Stimulated activated CD4-positive, alpha-beta T cell treated with anti-CD3 and anti-CD28 coated beads, Interleukin-2, amount 100 ng/mL, for 24 hours (primary cell): ENCODE data around the gene DDAH1.

Source experiments
- DNase-seq, 2 donors: peaks; one replicate each; pipeline ENCODE4 v3.0.0-alpha.2; 2020

Gene DDAH1

DNA sequence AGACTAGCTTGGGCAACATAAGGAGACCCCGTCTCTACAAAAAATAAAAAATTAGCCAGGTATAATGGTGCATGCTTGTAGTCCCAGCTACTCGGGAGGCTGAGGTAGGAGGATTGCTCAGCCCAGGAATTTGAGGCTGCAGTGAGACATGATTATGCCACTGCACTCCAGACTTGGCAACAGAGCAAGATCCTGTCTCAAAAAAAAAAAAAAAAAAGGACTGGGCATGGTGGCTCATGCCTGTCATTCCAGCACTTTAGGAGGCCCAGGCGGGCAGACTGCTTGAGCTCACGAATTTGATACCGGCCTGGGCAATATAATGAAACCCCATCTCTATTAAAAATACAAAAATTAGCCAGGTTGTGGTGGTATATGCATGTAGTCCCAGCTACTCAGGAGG, 141.2 kb downstream of the DDAH1 start:
- no peak for DNase-seq

GRCh38 chr1:85322655-85323054, 142.3 kb downstream of the DDAH1 start:
- DNase-seq, result no peak

GRCh38 chr1:85321237-85321964, 143.6 kb downstream of the DDAH1 start:
- DNase-seq, result peak in 1 of 2 donors; percentile 22

DNA sequence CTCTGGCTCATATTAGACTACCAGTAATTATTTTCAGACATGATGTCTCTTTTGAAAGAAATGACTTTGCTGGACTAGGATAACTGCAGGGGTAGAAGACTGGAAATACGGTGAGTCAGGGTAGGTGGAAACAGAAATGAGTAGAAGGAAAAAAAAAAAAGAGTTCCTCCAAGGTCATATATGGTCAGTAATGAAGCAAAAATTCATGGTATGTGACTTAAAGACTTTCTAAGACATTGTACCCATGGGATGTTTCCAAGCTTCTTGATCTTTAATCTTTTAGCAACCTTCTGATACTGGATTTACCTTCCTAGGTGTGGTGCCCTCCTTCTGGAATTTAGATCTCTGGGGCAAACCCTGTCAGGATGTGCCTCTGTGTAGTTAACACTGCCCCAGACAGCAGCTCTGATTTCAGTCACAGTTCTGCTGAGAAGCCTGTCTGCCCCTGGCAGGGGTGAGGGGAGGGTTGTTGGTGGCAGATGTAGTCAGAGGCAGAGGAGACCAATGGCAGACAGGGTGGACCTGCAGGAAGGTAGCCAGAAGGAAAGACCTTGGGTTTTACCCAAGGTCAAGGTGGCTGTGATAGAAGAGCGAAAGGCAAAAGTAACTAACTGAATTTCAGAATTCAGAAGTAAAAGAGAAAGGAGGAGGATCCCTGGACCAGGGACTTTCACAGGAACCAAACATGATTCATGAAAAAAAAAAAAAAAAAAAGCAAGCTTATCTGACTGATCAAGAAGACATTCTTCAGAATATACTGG, 144.4 kb downstream of the DDAH1 start:
- no peak for DNase-seq

GRCh38 chr1:85319931-85320330, 145.0 kb downstream of the DDAH1 start:
- DNase-seq, result no peak

DNA sequence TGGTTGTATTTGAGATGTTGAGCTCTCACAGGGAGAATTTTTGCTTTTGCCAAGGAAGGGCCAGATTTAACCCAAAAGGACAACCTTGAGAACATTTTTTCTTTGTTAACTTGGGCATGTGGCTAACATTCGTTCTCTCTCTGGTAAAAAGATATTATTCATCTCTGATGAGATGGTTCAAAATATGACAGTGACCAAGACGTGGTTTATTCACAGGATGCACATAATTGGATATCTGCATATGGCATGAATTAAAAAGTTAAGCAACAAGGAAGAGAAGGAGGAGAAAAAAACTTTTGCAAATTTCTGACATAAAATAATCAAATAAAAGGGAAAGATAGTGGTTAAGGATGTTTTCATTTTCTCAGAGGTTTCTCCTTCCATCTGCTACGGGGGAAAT, 145.5 kb downstream of the DDAH1 start:
- no peak for DNase-seq

GRCh38 chr1:85318217-85318616, 146.7 kb downstream of the DDAH1 start:
- no peak for DNase-seq

DNA sequence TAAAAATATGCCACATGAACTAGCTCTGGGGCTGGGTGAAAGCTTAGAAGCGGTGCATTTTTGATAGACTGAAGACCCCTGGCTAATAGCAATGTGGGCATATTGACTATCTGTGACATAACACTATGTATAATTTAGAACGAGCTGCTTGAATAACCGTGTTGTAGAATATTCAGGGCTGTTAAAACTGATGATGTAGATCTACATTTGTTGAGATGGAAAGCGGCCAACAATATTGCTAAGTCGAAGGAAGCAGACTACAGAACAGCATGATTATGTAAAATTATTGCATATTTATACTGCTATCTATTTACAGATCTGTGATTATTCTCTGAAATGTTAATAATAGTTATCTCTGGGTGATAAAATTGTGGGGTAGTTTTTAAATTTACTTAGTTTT, 147.4 kb downstream of the DDAH1 start:
- no peak for DNase-seq

DNA sequence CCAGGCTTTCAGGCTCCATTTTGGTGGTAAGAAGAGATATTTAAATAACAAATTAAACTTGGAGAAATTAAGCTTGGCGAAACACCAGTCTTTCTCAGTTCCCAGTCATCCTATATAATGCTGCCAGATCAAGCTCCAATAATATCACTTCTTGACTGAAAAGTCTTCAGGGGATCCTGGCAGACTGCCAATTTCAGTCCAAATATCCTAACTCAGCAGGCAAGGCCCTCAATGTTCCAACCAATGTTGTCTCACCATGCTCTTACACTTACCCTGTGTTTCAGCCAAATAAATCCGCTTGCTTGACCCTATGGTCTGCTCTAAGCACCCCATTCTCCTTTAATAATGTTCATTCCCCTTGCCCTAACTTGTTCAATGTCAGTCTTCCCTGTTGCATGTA, 148.6 kb downstream of the DDAH1 start:
- no peak for DNase-seq

- no peak for DNase-seq
These were observed 149.2 kb downstream of the DDAH1 start for GRCh38 chr1:85315789-85316188.

DNA sequence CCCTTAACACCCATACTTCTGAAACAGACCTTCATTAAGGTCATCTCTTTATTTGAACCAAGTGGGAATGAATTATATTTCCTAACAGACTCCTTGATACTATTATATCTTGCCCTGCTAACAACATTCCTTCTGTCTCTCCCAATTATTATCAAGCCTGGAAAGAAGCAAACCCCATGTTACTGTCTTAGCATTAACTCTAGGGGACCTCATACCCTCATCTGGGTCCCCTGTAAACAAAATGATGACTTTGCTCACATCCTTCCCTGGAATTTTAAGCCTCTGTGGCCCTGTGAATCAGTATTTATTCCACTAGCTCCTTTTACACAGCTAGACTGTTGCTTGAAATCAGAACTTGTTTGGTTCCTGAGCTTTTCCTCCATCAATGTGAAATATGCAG, 150.2 kb downstream of the DDAH1 start:
- DNase-seq, result no peak

DNA sequence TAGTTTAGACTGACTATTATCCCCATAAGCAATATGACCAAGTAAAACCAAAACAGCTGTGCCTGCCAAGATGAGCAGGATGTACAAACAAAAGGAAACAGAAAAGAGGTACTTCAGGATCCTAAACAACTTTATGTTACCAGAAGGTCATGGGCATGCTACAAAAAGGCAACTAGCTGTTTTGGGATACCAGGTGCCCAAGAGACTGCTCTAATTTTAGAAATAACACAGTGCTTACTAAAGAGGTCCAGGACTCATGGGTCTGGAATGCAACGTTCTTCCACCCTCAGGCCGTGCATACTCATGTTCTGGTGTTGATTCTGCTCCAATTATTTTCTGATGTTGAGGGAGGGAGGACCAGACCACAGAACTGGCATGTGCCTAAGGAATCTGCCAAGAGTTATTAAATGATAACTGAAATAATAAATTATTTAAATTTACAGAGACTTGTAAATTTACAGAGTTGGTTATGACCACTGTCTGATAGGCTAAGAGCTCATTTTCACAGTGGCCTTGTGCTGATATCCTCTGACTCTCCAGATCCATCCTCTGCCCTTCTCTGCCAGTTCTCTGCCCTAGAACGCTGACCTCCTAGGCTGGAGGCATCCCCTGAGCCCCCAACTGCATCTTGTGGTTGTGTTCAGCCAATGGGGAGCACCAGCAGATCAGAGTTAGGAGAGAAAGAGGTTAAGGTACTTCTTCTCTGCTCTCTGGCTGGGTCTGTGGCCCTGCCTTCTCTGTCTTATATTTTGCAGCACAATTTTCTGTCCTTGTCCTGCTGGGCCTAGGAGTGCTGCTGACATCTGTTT, 150.9 kb downstream of the DDAH1 start:
- no peak for DNase-seq

DNA sequence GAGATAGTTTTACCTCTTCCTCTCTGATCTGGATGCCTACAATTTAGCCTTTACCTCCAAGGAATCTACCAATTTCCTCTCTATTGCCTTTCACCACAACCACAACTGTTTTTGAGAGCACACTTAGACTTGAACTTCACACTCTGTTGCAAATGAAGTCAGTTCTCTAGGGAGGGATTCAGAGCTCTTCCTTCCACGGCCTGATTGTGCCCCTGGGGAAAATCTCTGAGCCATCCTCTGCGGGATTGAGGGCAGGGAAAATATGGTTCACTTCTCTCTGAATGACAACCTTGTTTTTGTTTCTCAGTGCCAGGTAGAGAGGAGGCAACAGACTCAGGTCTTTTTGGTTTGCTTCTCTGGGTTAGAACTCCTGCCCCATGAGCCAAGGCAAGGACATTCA, 153.1 kb downstream of the DDAH1 start:
- DNase-seq, result no peak

- DNase-seq, result no peak
These were observed 156.1 kb downstream of the DDAH1 start for GRCh38 chr1:85308833-85309350.

DNA sequence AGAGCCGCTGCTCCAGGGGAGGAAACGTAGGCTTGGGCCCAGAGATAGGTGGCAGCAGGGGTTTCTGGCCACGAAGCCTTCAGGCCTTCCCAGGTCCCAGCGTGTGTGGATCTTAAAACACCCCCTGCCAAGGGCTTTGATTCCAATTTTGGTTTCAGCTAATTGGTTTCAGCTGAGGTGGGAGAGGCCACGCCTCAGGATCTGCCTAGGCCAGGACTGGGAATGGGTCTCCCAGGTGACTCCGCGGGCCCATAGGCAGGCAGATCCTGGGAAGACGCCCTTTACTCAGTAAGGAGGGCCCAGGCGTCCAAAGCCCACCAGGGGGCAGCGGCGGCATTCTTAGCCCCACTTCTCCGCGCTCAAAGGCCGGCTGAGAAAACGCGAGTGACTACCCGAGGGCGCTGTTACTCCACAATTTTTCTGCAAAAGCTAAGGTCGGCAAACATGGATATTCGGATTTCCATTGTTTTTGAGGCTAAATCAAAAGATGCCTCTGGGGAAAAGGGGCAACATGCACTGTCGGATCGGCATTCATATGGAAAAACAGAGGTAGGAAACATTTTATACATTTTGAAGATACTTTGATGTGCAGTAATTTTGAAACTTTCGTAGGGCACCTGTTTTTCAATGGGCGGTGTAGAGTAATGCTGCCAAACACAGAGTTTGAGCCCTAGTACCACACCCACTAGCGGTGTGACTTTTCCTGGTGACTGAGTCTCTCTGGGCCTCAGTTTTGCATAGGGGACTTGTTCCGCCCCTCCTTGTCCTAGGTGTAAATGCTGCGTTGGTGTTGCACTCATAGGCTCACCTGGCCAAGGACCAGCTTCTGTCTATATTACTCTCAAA, 156.7 kb downstream of the DDAH1 start:
- DNase-seq, result peak; percentile 65 to 74

- DNase-seq, result no peak
These were observed 158.7 kb downstream of the DDAH1 start for GRCh38 chr1:85306236-85306635.

GRCh38 chr1:85303440-85304162, 161.4 kb downstream of the DDAH1 start:
- DNase-seq, result no peak

DNA sequence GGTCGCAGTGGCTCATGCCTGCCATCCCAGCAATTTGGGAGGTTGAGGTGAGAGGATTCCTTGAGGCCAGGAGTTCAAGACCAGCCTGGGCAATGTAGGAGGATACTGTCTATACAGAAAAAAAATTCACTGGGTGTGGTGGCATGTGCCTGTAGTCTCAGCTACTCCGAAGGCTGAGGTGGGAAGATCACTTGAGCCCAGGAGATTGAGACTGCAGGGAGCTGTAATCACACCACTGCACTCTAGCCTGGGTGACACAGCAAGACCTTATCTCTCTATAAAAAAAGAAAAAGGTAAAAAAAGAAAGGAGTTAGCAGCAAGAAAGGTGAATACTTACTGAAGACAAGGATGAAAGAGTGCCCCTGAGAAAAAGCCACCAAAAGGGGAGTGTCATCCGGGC, 164.8 kb downstream of the DDAH1 start:
- DNase-seq, result no peak

DNA sequence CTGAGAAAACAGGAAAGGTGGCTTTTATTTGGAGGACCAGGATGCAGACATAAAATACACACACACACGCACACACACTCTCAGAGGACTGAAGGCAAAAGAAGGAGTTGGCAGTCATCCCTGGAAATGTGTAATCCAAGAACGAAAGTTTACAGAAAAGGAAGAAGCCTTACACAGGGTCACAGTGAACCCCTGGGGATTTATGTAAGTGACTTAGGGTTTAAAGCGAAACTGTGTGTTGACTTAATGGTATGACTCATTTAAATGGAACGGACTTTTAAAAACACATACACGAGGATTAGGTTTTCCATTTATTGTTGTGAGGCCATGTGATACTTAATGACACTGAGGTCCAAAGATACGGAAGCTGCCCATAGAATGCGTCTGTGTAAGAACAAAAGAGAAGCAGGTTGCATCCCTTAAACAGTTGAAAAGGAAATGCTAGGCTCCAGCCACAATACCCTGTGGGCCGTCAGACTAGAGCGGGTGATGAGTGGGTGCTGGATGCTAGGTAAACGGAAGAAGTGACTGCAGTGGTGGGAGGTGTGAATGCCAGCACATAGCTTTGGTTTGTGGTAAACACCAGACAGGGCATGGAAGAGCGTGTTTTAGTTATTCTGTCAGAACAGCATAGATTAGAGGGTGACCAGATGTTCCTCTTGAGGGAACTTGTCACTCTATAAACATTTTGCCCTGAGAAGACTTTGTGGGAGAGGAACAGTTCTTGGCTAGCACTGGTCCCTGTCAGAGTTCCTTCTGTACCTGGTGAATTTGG, 166.9 kb downstream of the DDAH1 start:
- DNase-seq, result peak; percentile 68 to 77

GRCh38 chr1:85297538-85297854, 167.5 kb downstream of the DDAH1 start:
- no peak for DNase-seq

DNA sequence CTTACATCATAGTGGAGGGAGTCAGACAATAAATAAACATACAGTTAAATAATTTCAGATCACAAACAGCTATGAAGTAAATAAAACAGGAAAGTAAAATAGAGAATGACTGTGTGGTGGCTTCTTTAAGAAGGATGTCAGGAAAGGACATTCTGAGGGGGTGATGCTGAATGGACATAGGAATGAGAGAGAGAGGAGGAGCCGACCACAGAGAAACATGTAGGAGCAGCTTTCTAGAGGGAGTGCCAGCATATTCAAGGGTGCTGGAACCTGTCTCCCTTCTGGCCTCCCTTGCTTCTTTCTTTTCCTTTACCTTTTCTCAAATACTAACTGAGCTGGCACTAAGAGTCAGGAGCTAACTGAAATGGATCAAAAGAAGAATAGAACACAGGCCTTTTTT, 168.0 kb downstream of the DDAH1 start:
- no peak for DNase-seq
